Skeletal muscle satellite cell (primary cell): ENCODE measurements around the gene RNASE12.
"Not testable (repeated sequence)": the region's sequence is repeated elsewhere in the genome, so short reads cannot be mapped to it uniquely, and the experiment has no call there.

Experiments used
- H3K27me3 ChIP-seq: 2 replicates; pipeline ENCODE4 v1.7.0; 2013; ENCODE audit warnings: low read length; ENCODE audit not compliant: control insufficient read depth, insufficient read depth
- H3K36me3 ChIP-seq: 2 replicates; pipeline ENCODE4 v1.7.0; 2013; ENCODE audit warnings: mild to moderate bottlenecking, control low read depth, low read length; ENCODE audit not compliant: insufficient read depth
- H3K4me1 ChIP-seq: 2 replicates; pipeline ENCODE4 v1.7.0; 2013; ENCODE audit warnings: low read length; ENCODE audit not compliant: control insufficient read depth, insufficient read depth
- H3K4me2 ChIP-seq: 2 replicates; pipeline ENCODE4 v1.7.0; 2013; ENCODE audit warnings: mild to moderate bottlenecking, low read length
- H3K4me3 ChIP-seq: 2 replicates; pipeline ENCODE4 v1.7.0; 2013; ENCODE audit warnings: low read length
- H3K9ac ChIP-seq: 2 replicates; pipeline ENCODE4 v1.7.0; 2013; ENCODE audit warnings: mild to moderate bottlenecking, low read depth, low read length, moderate library complexity
- H3K9me3 ChIP-seq: replicated peaks from 2 replicates; pipeline ENCODE4 v1.7.0; 2013; ENCODE audit warnings: mild to moderate bottlenecking, control low read depth, low read length

Gene RNASE12

DNA sequence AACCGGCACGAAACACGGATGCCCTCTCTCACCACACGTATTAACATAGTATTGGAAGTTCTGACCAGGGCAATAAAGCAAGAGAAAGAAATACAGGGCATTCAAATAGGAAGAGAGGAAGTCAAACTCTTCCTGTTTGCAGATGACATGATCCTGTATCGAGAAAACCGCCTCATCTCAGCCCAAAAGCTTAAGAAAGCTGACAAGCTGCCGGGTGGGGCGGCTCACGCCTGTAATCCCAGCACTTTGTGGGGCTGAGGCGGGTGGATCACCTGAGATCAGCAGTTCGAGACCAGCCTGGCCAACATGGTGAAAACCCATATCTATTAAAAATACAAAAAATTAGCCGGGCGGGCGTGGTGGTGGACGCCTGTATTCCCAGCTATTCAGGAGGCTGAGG is 32.6 kb upstream of the RNASE12 start:
- Histone ChIP-seq H3K4me3 (no peak overlapping the region), H3K27me3 (peaks cover 30% of the 10 kb centered on the region), H3K9me3 (no peaks in the 10 kb centered on the region), H3K9ac (no peak overlapping the region), H3K4me1 (peaks cover 17% of the 10 kb centered on the region), H3K4me2 (no peak overlapping the region), H3K36me3 (no peaks in the 10 kb centered on the region)

DNA sequence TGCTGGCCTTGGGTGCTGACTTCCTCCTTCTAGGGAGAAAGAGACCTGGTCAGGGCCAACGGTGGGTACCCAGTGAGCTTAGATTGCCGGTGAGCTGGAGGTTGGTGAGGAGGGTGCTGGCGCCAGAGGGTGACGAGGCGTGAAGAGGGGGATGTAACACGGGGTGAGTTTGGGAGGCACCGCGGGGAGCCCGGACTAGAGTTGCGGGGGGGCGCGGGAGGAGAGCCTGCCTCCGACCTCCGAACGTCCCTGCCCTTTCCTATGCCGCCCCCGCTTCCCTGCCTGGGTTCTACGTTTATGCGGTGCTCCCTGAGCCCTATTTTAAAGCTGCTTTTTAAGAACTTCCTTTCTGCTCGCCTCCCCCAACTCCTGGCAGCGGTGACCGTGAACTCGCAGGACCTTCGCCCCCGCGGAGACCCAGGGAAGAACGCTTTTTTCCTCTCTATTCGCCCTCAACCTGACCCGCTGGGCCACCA is 31.7 kb upstream of the RNASE12 start:
- Histone ChIP-seq H3K9me3 (no peaks in the 10 kb centered on the region), H3K27me3 (peaks cover 21% of the 10 kb centered on the region), H3K4me1 (peaks cover 17% of the 10 kb centered on the region), H3K4me3 (no peak overlapping the region), H3K9ac (no peak overlapping the region), H3K36me3 (no peaks in the 10 kb centered on the region), H3K4me2 (peak overlapping the region; percentile 66)

DNA sequence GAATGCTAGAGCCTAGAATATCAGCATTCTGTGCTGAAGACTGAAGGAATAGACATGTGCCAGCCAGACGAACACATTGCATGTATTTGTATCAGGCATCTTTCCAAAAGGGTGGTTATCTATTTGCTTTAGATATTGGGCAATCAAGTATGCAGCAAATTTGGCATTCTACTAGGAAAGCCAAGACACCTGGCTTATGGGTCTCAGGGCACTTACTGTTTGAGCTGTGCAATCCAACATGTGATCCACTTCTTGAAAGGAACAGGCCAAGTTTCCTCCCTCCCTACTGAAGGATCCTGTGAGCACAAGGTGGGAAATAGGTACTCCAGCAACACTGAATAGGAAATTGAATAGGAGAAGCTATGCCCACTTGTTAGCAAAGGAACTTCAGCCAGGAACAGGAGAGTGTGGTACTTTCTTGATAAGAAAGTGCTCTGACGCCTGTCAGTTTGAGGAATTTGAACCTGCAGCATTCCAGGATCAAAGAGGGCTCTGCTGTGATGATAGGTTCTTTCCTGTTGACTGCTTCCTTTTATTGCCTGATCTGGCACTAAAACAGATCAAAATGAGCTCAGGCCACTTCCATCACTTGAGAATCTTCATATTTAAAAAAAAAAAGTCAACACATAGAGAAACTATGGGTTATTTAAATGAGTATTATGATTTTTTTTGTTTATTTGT is 29.8 kb upstream of the RNASE12 start:
- no peaks in the 10 kb centered on the region for H3K9me3 ChIP-seq
- H3K4me1 ChIP-seq = peaks cover 14% of the 10 kb centered on the region
- H3K4me2 ChIP-seq = no peak overlapping the region
- H3K27me3 ChIP-seq = peaks cover 12% of the 10 kb centered on the region
- no peak overlapping the region for H3K9ac ChIP-seq
- H3K4me3 ChIP-seq = no peak overlapping the region
- no peaks in the 10 kb centered on the region for H3K36me3 ChIP-seq

DNA sequence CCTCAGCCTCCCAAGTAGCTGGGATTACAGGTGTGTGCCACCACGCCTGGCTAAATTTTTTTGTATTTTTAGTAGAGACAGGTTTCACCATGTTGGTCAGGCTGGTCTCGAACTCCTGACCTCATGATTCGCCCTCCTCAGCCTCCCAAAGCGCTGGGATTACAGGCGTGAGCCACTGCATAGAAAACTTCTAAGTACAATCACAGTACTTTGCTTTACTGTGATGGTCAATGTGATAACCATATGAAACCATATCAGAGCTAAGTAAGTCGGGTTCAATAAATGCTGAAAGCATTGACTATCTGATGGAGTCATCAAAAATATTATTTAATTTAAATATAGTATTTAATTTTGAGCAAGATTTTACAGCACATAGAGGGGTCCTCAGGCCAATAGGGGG is 28.5 kb upstream of the RNASE12 start:
- not testable (repeated sequence) for H3K36me3 ChIP-seq, H3K4me2 ChIP-seq, H3K9me3 ChIP-seq, H3K9ac ChIP-seq, H3K4me3 ChIP-seq
- Histone ChIP-seq H3K4me1 (peaks cover 11% of the 10 kb centered on the region), H3K27me3 (peaks cover 12% of the 10 kb centered on the region)

DNA sequence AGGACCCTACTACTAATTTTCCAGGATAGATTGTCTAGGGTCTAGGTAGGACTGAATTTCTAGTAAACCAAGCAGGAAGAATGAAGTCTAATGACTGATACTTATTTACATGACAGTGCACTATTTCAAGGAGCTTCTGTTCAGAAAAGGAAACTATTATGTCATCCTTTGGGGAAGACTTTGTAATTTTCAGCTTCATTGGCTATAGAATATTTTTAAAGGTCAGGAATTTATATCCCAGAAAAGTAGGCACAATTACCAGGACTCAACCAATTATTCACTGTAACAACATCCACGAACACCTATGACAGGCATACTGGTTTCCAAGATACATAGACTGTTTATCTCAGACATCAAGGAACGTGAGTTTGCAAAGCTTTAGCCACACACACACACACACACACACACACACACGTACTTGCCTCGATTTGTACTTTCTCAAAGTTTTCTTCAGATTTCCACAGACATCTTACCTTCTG is 27.1 kb upstream of the RNASE12 start:
- H3K4me1 ChIP-seq = peaks cover 4% of the 10 kb centered on the region
- no peak overlapping the region for H3K4me2 ChIP-seq
- H3K4me3 ChIP-seq = no peak overlapping the region
- no peak overlapping the region for H3K9ac ChIP-seq
- H3K9me3 ChIP-seq = no peaks in the 10 kb centered on the region
- no peaks in the 10 kb centered on the region for H3K36me3 ChIP-seq
- H3K27me3 ChIP-seq = peaks cover 12% of the 10 kb centered on the region

DNA sequence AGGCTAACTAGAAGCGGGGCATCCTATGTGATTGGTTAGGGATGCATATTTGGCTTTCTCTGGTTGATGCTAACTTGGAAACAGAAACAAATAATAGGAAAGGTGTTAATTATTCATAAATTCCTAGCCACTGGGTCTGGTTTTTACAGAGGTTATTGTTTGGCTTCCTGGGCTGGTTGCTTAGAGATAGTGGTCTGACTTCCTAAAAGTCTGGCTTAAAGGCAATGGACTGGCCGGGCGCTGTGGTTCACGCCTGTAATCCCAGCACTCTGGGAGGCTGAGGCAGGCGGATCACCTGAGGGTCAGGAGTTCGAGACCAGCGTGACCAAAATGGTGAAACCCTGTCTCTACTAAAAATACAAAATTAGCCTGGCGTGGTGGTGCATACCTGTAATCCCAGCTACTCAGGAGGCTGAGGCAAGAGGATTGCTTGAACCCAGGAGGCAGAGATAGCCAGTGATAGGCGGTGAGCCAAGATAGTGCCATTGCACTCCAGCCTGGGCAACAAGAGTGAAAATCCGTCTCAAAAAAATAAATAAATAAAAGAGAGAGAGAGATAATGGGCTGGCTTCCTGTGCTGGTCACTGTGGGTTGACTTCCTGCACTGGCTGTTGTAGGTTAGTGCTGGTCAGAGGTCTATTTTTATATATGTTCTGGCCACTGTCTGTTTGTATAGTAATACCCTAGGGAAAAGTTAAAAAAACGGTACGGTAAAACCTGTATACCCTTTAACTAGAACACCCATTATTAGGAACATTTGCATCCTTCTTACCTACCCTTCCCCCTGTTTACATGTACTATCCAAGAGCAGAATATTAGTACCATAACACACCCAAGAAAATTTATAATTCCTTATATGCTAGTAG is 26.2 kb upstream of the RNASE12 start:
- H3K9ac ChIP-seq = no peak overlapping the region
- H3K9me3 ChIP-seq = no peaks in the 10 kb centered on the region
- H3K27me3 ChIP-seq = peaks cover 7% of the 10 kb centered on the region
- H3K4me1 ChIP-seq = no peaks in the 10 kb centered on the region
- no peak overlapping the region for H3K4me2 ChIP-seq
- H3K4me3 ChIP-seq = no peak overlapping the region
- no peaks in the 10 kb centered on the region for H3K36me3 ChIP-seq

DNA sequence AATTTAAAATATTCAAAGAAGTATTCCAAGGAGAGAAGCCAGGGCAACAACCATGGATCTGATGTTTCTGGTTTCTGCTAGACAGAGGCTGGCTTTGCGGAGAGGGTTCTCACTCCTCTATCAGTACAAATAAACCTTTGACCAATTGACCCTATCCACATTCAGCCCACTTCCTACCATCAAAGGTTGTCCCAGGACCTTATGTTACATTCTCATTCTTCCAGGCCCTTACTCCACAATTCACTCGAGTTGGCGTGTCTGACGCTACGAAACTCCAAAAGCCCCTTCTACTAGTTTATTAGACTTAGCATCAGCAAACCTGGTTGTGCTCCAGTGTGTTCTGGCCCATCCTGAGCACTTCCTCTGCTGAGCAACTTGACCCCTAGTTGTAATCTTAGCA is 24.8 kb upstream of the RNASE12 start:
- H3K36me3 ChIP-seq = no peaks in the 10 kb centered on the region
- H3K4me1 ChIP-seq = no peaks in the 10 kb centered on the region
- H3K4me3 ChIP-seq = no peak overlapping the region
- H3K27me3 ChIP-seq = peaks cover 6% of the 10 kb centered on the region
- no peaks in the 10 kb centered on the region for H3K9me3 ChIP-seq
- H3K4me2 ChIP-seq = no peak overlapping the region
- H3K9ac ChIP-seq = no peak overlapping the region

DNA sequence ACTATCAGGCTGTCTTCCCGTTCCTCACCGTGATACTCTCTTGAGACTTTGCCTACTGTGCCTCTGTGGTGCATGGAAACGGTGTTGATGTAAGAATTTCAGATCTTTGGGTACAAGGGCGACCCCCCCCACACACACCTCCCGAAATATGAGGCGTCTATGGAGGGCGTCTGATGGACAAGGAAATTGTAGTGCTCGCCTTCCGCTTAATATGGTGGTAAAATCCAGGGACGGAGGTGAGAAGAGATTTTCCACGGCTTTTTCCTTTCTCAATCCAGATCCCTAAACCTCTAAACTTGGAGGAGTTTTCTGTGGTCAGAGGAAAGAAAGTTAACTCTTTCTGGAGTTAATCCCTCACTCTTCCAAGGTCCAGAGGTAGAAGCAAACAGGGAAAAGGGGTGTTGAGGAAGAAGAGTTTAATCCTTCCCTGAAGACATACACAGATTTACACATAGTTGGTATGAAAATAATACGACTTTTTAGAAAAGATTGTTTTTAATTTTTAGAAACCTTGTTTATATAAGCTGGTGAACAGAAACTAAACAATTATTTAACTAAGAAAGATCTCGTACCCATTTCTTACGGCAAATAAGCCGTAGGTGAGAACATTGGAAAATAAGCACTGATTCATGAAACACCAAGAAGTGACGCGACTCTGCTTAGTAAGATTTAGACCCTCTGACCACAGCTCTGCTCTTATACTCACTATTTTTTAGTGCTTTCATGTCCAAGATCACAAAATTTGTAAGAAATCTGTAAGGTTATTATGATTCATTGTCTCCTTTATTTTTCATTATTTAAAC is 23.1 kb upstream of the RNASE12 start:
- H3K36me3 ChIP-seq = no peaks in the 10 kb centered on the region
- H3K4me1 ChIP-seq = peaks cover 5% of the 10 kb centered on the region
- peaks cover 5% of the 10 kb centered on the region for H3K27me3 ChIP-seq
- H3K9ac ChIP-seq = peak overlapping the region; percentile 74
- no peaks in the 10 kb centered on the region for H3K9me3 ChIP-seq
- H3K4me2 ChIP-seq = peak overlapping the region; percentile 86
- peak overlapping the region; percentile 75 for H3K4me3 ChIP-seq

DNA sequence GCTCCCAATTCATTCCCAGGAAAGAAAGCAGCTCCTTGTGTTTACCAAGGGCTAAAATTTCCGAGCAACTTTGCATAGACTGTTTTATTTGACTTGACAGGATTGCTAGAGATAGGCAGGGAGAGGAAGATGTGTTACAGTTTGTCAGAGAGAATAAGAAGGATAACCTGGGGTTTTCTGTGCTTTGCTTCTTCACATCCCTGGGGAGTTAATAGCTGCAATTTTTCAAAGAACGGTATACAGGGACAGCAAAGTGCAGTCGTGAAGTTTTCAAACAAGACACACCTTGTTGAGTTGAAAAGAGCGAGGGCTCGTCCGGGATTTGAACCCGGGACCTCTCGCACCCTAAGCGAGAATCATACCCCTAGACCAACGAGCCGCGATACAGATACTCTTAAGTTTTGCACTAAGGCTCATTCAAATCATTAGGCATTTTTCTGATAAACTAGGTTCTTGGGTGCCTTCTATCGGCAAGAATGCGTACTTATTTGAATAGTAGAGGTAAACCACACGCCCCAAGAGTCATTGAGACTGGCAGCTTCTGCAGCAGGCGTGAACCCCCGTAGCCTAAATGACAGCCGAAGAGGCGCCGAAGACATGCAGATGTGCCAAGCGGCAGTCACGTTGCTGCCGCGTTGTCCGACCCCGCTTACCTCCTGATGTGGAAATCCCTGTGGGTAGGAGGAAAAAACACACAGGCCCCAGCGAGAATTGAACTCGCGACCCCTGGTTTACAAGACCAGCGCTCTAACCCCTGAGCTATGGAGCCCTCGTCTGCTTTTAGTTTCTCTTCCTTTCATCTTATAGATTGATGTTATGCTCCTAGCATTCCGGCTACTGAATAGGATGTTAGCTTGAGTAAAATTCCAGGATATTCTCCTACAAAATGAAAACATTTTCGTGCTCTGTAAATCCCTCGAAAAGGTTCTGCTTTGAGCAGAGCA is 22.2 kb upstream of the RNASE12 start:
- Histone ChIP-seq H3K27me3 (no peaks in the 10 kb centered on the region), H3K4me3 (peak overlapping the region; percentile 75), H3K9me3 (no peaks in the 10 kb centered on the region), H3K36me3 (no peaks in the 10 kb centered on the region), H3K9ac (peak overlapping the region; percentile 74), H3K4me2 (peak overlapping the region; percentile 86), H3K4me1 (peaks cover 5% of the 10 kb centered on the region)

DNA sequence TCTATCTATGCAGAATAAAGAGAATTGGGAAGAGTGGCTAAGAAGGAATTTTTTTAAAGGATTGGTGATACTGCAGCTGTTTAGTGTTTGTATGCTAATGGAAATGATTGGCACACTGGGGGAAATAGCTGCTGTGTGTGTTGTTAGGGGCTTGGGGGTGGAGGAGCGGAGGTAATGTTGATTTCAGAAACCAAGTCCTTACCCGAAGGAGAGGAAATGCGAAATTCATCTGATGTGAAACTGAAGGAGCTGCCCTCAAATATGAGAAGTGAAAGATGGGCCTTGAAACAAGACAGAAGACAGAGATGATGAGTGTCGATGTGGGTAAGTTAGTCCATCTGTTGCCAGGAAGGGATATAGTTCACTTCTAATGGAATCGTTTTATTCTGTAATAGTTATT is 21.2 kb upstream of the RNASE12 start:
- Histone ChIP-seq H3K4me2 (no peak overlapping the region), H3K9ac (no peak overlapping the region), H3K36me3 (no peaks in the 10 kb centered on the region), H3K4me3 (no peak overlapping the region), H3K4me1 (peaks cover 5% of the 10 kb centered on the region), H3K27me3 (no peaks in the 10 kb centered on the region), H3K9me3 (no peaks in the 10 kb centered on the region)
